ENCODE measurements around the gene MRPS23. TPM values are rescaled to one million over a fixed set of nuclear protein-coding genes. Genes with fewer than 3 reads are reported as not detected.
"Not testable (repeated sequence)": the region's sequence is repeated elsewhere in the genome, so short reads cannot be mapped to it uniquely, and the experiment has no call there.

The MRPS23 gene
- total RNA-seq, 4 donors from 2014 or later, result 12.2 to 17.8 (median 15.0) TPM

DNA sequence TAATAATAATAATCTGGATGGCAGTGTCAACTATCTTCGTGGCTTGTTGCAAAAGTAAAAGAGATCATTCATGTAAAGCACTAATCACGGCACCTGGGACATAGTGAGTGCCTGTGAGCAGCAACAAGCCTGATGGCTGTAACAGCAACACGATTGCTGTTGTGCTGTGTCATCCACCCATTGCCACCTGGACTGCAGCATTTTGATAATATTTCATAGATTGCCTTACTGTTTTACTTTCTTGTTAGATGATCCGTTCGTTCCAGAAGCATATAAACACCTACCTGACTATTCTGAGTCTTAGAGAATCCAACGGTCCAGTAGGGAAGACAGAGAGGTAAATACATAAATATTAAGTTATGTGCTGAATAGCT lies 3.1 kb upstream of the MRPS23 start:
- 66 to 70% methylated on average over 6 of the region's 6 CpGs for WGBS, 2 donors
- no peak for TF ChIP-seq POLR2A (IDR thresholded peaks at IDR 0.05)
- DNase-seq (ENCODE audit: low spot score in 2 of 2), result no peak
- intact Hi-C loops (cut with DNase I; ENCODE audit: low total_unique reads), result loop anchor here (10.0 kb wide), 1 partner anchor 262 kb away; no protein-coding TSS in a partner anchor
- H3K4me3 ChIP-seq (ENCODE audit: low read depth, poor library complexity, severe bottlenecking), result no peak overlapping the region

DNA sequence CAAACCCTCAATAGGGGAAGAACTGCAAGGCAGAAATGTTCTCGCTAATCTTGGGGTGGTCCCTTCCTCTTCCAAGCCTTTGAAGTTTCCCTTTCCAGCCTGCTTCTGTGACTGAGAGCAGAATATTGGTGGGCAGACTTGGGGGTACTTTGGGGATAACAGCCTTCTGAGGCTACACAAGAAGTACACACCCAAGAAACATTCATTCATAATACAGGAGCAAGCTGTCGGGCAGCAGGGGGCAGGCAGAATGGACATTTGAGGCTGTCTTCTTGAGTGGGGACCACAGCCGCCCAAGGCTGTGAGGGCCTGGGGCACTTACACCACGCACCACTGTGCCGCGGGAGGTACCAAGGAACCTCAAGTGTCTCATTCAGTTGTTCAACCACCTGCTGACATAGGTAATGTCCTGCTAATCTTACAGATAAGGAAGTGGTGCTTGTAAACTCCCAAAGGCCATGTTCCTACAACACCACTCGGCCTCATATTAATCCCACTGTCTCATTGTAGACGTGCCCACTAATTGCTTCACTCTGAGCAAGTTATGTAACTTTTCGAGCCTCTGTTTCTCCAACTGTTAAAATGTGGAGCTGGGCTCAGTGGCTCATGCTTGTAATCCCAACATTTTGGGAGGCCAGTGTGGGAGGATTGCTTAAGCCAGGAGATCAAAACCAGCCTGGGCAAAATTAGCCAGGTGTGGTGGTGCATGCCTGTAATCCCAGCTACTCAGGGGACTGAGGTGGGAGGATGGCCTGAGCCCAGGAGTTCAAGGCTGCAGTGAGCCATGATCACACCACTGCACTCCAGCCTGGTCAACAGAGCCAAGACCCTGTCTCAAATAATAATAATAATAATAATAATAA lies 2.5 kb upstream of the MRPS23 start:
- TF ChIP-seq, protein P1, sequence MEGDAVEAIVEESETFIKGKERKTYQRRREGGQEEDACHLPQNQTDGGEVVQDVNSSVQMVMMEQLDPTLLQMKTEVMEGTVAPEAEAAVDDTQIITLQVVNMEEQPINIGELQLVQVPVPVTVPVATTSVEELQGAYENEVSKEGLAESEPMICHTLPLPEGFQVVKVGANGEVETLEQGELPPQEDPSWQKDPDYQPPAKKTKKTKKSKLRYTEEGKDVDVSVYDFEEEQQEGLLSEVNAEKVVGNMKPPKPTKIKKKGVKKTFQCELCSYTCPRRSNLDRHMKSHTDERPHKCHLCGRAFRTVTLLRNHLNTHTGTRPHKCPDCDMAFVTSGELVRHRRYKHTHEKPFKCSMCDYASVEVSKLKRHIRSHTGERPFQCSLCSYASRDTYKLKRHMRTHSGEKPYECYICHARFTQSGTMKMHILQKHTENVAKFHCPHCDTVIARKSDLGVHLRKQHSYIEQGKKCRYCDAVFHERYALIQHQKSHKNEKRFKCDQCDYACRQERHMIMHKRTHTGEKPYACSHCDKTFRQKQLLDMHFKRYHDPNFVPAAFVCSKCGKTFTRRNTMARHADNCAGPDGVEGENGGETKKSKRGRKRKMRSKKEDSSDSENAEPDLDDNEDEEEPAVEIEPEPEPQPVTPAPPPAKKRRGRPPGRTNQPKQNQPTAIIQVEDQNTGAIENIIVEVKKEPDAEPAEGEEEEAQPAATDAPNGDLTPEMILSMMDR (IDR thresholded peaks at IDR 0.05), result no peak
- no peak for TF ChIP-seq POLR2A (IDR thresholded peaks at IDR 0.05)
- 75 to 78% methylated on average over 9 of the region's 9 CpGs for WGBS, 2 donors
- intact Hi-C loops (cut with DNase I; ENCODE audit: low total_unique reads), result loop anchor here (10.0 kb wide), 1 partner anchor 262 kb away; no protein-coding TSS in a partner anchor
- no peak overlapping the region for H3K4me3 ChIP-seq (ENCODE audit: low read depth, poor library complexity, severe bottlenecking)
- DNase-seq (ENCODE audit: low spot score in 2 of 2), result no peak

DNA sequence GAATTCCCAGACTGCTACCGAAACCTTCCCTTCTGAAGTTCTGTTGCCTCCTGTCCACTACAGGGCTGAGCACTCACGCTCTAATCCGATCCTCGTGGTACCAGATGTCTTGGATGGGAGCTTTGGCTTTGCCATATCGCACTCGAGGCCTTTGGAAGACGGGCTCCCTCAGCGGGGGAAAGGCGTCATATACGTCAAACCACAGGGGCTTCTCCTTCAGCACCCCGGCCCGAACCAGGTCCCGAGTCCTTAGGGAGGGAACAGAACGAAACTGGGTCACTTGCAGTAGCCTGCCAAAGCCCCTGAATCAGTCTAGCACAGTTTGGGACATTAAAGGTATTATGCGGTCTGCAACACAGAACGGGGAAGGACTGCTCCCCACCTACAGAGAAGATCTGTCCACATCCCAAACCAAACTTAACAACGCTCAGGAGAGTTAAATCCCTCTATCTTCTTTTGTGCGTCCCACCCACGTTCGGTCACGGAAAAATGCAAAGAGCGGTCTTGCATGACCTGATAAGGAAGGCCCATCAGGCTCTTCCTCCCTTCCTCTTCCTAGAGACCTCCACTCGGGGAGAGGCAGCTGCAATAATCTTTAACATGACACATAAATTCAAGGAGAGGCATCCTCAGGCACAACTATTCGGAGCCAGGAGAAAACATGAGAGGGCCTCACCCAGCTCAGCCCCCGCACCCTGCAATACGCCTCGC lies 526 bp downstream of the MRPS23 start:
- peak overlapping the region; percentile 75 for H3K4me3 ChIP-seq (ENCODE audit: low read depth, poor library complexity, severe bottlenecking)
- no peak for TF ChIP-seq POLR2A (IDR thresholded peaks at IDR 0.05)
- TF ChIP-seq, protein P1 (IDR thresholded peaks at IDR 0.05), result no peak
- intact Hi-C loops (cut with DNase I; ENCODE audit: low total_unique reads), result no loop called here
- 12 to 15% methylated on average over 27 of the region's 27 CpGs for WGBS, 2 donors
- no peak for DNase-seq (ENCODE audit: low spot score in 2 of 2)

DNA sequence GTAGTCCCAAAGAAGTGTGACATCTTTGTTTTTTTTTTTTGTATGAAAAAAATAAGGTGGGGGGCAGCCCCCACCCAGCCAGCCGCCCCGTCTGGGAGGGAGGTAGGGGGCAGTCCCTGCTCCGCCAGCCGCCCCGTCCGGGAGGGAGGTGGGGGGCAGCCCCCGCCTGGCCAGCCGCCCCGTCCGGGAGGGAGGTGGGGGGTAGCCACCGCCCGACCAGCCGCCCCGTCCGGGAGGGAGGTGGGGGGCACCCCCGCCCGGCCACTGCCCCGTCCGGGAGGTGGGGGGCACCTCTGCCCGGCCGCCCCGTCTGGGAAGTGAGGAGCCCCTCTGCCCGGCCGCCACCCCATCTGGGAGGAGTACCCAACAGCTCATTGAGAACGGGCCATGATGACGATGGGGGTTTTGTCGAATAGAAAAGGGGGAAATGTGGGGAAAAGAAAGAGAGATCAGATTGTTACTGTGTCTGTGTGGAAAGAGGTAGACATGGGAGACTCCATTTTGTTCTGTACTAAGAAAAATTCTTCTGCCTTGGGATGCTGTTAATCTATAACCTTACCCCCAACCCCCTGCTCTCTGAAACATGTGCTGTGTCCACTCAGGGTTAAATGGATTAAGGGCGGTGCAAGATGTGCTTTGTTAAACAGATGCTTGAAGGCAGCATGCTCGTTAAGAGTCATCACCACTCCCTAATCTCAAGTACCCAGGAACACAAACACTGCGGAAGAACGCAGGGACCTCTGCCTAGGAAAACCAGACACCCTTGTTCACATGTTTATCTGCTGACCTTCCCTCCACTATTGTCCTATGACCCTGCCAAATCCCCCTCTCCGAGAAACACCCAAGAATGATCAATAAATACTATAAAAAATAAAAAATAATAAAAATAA lies 3.5 kb downstream of the MRPS23 start:
- DNase-seq (ENCODE audit: low spot score in 2 of 2); intact Hi-C loops (cut with DNase I; ENCODE audit: low total_unique reads); H3K4me3 ChIP-seq (ENCODE audit: low read depth, poor library complexity, severe bottlenecking): not testable (repeated sequence)
- 81 to 85% methylated on average over 21 to 28 of the region's 32 CpGs for WGBS, 2 donors

DNA sequence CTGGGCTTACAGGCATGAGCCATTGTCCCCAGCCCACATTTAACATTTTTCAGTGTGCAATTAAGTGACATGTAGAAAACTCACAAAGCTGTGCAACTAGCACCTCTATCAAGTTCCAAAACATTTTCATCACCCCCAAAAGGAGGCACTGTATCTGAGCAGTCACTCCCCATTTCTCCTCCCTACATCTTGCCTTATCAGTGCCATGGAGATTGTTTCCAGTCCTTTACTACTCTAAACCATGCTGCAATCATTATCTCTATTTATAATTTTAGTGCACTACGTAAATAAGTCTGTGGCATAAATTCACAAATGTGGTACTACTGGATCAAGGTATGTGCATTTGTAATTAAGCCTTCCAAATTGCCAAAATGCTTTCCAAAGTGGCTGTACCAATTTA lies 7.6 kb downstream of the MRPS23 start:
- DNase-seq (ENCODE audit: low spot score in 2 of 2), result no peak
- TF ChIP-seq, protein P1 (IDR thresholded peaks at IDR 0.05), result no peak
- TF ChIP-seq POLR2A (IDR thresholded peaks at IDR 0.05), result no peak
- WGBS, 2 donors, result 80 to 92% methylated on average over 1 of the region's 1 CpG
- intact Hi-C loops (cut with DNase I; ENCODE audit: low total_unique reads), result no loop called here
- no peak overlapping the region for H3K4me3 ChIP-seq (ENCODE audit: low read depth, poor library complexity, severe bottlenecking)

DNA sequence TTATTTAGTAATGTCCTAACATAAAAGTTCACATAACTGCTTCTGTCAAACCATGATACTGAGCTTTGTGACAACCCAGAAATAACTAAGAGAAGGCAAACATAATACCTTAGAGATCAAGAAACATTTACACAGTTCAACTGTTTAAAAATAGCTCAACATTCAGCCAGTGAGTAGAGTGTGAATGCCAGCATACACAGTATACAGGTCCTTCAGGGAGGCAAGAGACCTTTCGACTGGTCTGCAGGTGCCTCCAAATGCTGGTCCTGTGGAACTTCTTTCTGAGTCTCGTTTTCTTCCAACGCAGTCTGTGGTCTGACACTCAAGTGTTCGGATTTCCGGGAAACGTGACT lies 10.3 kb downstream of the MRPS23 start:
- no peak overlapping the region for H3K4me3 ChIP-seq (ENCODE audit: low read depth, poor library complexity, severe bottlenecking)
- intact Hi-C loops (cut with DNase I; ENCODE audit: low total_unique reads), result no loop called here
- DNase-seq (ENCODE audit: low spot score in 2 of 2), result no peak
- TF ChIP-seq, protein P1 (IDR thresholded peaks at IDR 0.05), result no peak
- TF ChIP-seq POLR2A (IDR thresholded peaks at IDR 0.05), result no peak
- WGBS, 2 donors, result 92 to 96% methylated on average over 6 of the region's 6 CpGs
